HEK293T (cell line): ENCODE measurements around the gene C16orf46.

ENCODE experiments used
- ARNT ChIP-seq: fragments of 450-650 bp; IDR thresholded peaks from 2 replicates; pipeline ENCODE4 v1.6.1; 2017; ENCODE audit warnings: mild to moderate bottlenecking
- BHLHE40 ChIP-seq: fragments of 450-650 bp; IDR thresholded peaks from 2 replicates; pipeline ENCODE4 v1.6.1; 2016; ENCODE audit warnings: mild to moderate bottlenecking, moderate library complexity, borderline replicate concordance
- CTBP1 ChIP-seq: fragments of 450-650 bp; IDR thresholded peaks from 2 replicates; pipeline ENCODE4 v1.6.1; 2016; ENCODE audit warnings: borderline replicate concordance
- FOXM1 ChIP-seq: fragments of 450-650 bp; IDR thresholded peaks from 2 replicates; pipeline ENCODE4 v1.6.1; 2017; ENCODE audit warnings: mild to moderate bottlenecking, borderline replicate concordance
- HDGF ChIP-seq: fragments of 450-650 bp; IDR thresholded peaks from 2 replicates; pipeline ENCODE4 v1.6.1; 2017; ENCODE audit warnings: antibody characterized with exemption, borderline replicate concordance
- NFRKB ChIP-seq: fragments of 450-650 bp; IDR thresholded peaks from 2 replicates; pipeline ENCODE4 v1.6.1; 2016; ENCODE audit warnings: mild to moderate bottlenecking, moderate library complexity
- SP1 ChIP-seq: fragments of 450-650 bp; IDR thresholded peaks from 2 replicates; pipeline ENCODE4 v1.6.1; 2017

DNA sequence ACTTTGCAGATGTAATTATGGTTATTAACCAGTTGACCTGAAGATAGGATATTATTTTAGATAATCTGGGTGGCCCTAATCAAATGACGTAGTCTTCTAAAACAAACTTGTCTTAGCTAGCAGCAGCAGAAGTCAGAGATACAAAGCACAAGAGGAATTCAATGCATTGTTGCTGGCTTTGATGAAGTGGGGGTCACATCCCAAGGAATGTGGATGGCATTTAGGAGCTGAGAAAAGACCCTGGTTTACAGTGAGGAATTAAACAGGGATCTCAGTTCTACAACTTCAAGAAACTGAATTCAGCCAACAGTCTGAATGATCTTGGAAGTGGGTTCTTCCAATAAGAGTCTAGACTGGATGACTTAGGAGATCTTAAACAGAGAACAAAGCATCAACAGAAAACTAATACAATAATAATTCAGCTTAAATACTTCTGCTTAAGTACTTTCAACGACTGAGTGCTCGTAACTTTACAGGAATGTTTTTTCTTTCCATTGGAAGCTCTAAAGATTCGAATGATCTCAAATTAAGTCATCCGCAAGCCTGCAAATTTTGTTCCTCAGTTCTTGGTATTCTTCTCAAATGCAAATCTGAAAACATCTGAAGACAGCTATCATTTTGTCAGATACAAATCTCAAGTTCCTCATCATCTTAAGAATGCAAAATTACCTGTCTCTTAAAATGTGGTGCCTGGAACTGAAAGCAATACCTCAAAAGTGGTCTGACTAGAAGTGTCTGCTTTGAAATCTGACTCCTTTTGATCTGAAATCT is 3.3 kb downstream of the C16orf46 start:
- TF ChIP-seq HDGF = no peak
- TF ChIP-seq BHLHE40 = no peak
- no peak for TF ChIP-seq SP1
- TF ChIP-seq FOXM1 = no peak
- no peak for TF ChIP-seq CTBP1
- no peak for TF ChIP-seq NFRKB
- no peak for TF ChIP-seq ARNT
